HG03097 (cell line): ENCODE measurements around the gene CACHD1.
"Not testable (repeated sequence)": the region's sequence is repeated elsewhere in the genome, so short reads cannot be mapped to it uniquely, and the experiment has no call there.

Experiments
- ATAC-seq: cut with Tn5 transposase; IDR thresholded peaks from one replicate; pipeline ENCODE4 v1.9.1; 2021; ENCODE audit not compliant: unreplicated experiment, low FRiP score

CACHD1 gene

DNA sequence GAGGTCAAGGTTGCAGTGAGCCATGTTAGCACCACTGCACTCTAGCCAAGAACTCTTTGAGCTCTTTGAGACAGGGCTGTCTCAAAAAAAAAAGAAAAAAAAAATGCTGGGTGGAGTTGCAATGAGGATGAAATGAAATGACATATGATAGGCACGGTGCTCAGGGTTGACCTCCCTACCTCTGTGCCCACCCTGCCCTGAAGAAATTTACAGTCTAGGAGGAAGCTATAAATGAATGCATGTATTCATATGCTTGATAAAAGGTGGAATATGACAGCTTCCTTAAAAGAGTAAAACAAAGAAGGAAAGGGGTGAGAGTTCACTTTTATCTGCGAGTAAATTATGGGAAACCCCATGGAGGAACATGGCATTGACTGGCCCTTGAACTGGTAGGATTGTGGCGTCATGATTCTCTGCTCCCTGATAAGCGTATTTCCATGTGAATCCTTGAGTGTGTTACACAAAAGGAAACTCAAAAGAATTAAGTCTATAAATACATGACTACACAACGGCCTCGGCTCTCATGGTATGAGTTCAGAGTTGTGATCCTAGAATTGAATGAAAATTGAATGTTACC, 215.9 kb downstream of the CACHD1 start:
- ATAC-seq = no peak

- no peak for ATAC-seq
These were observed 217.1 kb downstream of the CACHD1 start for GRCh38 chr1:64686828-64687724.

DNA sequence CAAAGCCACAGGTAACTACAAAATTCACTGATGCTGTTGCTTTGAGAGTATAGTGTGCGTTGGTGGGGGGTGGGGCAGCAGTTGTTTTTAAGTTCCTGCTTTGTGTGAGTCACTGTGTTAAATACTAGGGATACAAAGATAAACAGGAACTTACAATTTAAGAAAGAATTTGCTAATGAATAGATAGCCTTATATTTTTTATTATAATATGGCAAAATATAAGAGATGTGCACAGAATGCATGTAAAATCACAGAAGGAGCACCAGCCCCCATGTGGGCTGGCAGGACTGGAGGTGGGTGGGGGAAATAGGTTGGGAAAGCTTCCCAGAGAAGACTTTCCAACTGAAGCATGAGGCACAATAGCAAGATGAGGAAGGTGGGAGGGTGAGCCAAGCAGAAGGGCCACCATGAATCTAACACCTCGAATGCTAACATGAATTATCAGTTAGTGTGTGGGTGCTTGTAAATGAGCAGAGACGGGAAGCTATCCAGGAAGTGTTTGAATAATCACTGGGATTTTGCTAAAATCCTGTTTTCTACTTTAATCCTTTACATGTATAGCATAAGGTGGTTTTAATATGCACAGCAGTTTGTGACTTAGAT, 217.9 kb downstream of the CACHD1 start:
- ATAC-seq = no peak

DNA sequence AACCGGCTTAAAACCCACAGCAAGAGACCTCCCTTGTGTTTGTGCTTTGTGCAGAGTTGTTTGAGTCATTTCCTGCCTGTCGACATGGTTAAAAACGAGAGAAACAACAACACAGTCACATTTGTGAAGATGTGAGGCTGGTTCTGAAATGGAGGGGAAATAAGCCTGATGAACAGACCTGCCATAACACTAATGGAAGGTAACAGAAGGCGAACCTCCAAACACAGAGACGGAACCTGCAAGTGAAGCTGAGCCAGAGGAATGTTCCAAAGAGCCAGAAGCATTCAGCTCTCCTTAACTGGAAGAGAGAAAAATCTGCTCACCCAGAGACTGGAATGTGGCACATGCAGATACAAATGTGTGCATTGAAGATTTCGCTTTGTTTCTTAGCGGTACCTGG, 221.7 kb downstream of the CACHD1 start:
- no peak for ATAC-seq

DNA sequence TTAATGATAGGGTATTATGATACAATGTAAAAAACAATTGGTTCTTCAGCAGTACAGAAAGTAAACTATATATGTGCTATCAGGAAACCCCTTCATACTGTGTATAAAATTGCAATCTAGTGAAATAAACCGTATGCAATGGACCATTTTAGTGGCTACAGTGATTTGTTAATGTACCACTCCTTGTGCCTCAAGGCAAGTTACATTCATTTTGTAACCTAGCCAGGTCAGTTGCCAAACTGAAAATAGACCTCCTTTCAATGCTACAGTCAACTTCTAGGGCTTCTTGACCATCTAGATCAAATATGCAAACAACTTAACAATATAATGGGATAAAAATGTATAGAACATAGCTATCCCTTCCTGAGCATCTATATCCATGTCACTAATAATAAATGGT, 223.0 kb downstream of the CACHD1 start:
- ATAC-seq = no peak

- no peak for ATAC-seq
These were observed 223.5 kb downstream of the CACHD1 start for GRCh38 chr1:64693406-64693805.

DNA sequence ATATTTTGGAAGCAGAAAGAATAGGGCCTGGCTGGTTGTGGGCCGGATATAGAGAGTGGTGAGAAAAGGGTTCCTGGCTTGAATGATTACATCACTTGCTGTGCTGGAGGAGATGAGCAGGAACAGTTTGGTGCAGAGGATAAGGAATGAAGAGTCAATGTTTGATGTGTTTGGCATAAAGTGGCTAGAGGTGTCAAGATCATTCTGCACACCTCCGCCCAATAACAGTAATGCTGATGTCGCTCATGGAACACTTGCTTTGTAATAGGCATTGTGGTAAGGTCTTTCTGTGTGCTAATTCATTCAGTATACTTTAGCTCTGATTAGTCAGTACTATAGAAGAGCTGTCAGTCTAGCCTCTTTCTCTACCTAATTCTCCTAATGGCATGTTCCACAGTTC, 226.9 kb downstream of the CACHD1 start:
- no peak for ATAC-seq

DNA sequence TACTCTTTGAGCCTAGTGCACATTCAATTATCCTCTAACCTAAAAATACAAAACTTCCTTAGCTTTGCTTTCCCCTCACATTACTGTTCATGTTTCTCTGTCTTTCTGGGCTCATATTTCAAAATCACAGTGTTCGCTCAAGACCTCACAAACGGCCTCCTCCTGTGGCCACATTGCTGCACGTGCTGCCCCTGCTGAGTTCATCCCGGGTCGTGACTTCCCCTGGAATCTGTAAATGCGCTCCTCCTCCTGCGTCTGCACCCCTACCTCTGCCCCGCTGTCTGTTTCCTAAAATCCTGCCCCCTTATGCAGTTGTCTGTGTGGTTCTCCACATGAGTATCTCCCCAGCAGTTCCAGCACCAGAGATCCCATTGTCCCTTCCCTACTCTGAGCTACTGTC, 229.4 kb downstream of the CACHD1 start:
- no peak for ATAC-seq

DNA sequence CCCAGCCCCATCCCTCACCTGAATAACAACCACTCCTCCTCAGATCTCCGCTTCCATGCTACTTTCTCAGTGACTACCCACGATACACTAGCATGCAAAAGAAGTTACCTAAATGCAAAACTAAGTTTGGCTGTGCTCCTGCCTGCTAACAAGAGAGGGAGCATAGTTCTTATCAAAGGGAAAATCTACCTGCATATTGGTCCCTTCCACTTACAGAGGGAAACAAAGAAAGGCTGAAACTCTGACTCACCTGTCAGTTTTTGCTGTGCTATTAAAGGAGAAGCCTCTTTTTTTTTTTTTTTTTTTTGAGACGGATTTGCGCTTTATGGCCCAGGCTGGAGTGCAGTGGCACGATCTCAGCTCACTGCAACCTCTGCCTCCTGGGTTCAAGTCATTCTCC, 231.1 kb downstream of the CACHD1 start:
- ATAC-seq = no peak

DNA sequence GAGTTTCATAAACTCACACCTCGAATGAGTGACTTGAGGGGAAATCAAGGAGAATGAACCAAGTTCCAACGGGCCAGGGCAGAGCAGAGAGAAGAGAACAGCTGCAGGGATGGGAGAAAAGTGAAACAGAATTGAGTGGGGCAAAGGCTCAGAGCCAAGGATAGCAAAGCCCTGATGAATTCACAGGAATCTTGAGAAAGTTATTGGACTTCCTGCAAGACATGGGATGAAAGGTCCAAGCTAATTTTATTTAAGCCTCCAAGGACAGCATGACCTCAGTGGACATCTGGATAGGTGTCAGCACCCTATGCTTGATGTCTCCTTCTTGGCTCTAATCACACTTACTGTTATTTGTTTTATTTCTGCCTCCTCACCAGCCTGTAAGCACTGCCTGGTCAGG, 232.0 kb downstream of the CACHD1 start:
- no peak for ATAC-seq

DNA sequence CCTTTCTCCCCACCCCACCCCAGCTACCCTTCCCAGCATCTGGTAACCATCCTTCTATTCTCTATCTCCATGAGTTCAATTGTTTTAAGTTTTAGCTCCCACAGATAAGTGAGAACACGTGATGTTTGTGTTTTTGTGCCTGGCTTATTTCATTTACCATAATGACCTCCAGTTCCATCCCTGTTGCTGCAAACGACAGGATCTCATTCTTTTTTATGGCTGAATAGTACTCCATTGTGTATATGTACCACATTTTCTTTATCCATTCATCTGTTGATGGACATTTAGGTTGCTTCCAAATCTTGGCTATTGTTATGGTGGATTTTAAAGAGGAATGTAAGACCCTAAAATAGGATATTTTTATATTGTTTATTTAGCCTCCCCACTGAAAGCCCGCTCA, 232.7 kb downstream of the CACHD1 start:
- not testable (repeated sequence) for ATAC-seq

DNA sequence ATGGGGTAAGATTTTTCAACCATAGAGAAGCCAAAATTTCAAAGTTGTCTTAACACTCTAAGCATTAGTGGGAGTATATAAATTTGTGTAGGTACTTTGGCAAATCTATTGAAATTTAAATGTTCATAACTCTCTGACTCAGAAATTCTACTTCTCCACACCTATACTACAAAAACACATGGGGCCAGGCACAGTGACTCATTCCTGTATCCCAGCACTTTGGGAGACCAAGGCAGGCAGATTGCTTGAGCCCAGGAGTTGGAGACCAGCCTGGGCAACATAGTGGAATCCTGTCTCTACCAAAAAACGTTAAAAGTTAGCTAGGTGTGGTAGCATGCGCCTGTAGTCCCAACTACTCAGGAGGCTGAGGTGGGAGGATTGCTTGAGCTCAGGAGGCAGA, 233.7 kb downstream of the CACHD1 start:
- no peak for ATAC-seq

DNA sequence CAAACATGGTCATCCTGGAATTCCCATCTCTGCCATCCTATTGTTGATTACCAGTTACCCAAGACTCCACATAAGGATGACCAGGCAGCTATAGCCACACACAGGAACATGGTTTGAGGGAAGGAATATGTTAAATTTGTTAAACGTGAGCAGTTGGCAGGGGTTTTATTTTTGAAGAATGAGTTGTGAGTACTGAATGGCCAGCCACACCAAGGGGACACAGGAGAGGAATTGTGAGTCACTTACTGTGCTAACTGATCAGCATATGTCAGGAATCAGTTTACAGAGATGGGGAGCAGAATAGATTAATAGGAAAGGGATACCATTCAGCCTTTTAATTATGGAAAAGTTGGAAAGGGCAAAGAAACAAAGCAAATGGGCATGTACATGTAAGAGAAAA, 235.7 kb downstream of the CACHD1 start:
- no peak for ATAC-seq

DNA sequence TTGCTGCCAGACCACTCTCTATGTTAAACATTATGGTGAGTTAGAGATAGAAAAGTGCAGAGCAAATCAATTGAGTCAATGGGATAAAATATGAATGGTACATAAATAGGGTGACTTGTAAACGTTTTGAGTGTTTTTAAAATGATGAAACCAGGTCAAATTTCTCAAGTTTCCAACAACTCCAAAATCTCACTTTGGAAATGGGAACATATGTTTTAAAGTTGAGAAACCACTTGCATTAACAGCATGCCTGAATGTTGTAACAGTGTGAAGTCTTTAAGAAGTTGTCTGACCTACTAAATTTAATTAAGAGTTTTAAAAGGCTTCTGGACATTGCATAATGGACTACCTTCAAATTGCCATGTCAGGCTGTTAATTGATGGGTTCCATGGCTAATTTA, 241.3 kb downstream of the CACHD1 start:
- ATAC-seq = no peak

GRCh38 chr1:64712049-64712448, 242.1 kb downstream of the CACHD1 start:
- no peak for ATAC-seq

DNA sequence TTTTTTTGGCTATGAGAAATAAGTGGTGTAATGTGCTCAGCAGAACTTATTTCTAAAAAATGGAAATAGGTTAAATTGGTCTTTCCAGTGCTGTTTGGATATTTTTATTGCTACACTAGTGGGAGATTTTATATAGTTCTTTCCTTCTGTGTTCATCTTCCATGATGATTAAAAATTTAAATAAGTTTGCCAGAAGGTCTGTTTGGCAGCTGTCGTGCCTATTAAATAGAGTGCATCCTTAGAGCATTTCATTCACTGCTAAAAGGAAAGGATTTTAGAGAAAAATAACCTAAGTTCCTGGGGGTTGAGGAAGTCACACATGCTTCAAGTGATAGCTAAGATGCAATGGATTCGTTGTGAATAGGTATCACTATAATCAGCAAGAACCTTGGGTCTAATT, 245.3 kb downstream of the CACHD1 start:
- ATAC-seq = no peak

DNA sequence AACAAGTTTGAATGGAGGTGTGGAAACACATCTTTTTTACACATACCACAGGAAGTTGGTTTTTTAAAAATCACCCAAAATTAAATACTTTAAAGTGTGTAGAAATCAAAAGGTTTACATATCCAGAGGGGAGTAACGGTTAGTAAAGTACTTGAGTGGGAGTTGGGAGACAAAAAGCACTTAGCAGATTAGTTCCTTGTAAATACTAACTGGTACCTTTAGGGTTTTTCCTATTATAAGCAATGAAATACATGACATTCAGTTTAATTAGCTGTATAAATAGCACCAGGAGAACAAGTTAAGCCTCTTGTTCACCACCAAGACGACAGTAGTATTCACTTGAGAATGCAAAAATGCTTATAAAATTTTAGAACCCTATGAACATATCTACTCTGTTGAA, 251.2 kb downstream of the CACHD1 start:
- ATAC-seq = no peak

DNA sequence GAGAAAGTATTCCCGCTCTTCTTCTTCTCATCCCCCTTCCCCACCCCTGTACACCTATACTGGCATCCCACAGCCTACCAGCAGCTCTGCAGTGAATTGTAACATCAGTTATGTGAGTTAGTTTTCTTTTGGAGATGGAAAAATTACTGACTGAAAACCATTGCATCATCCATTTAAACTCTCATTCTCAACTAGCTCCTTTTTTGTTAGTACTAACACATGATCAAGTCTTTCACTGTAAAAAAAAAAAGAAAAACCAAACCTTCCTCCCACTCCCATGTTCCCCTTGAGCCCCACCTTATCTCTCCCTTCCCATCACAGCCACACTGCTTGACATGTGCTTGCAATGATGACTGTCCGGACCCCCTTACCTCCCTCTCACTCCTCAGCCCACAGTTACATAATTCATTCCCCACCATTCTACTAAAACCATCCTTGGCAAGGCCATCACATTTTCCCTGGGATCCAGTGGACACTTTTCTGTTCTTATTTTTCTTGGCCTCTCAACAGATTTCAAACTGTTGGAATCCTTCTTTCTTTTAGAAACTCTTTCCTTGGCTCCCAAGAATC, 251.7 kb downstream of the CACHD1 start:
- ATAC-seq = no peak

GRCh38 chr1:64727861-64728260, 257.9 kb downstream of the CACHD1 start:
- no peak for ATAC-seq

- ATAC-seq = no peak
These were observed 263.8 kb downstream of the CACHD1 start for GRCh38 chr1:64733581-64734286.

- ATAC-seq = no peak
These were observed 264.3 kb downstream of the CACHD1 start for GRCh38 chr1:64734287-64734652.
